ENCODE measurements around the gene SARS1. TPM values are rescaled to one million over a fixed set of nuclear protein-coding genes. Genes with fewer than 3 reads are reported as not detected.

The SARS1 gene
- total and polyA plus RNA-seq, 4 donors: 118 to 212 (median 147) TPM

DNA sequence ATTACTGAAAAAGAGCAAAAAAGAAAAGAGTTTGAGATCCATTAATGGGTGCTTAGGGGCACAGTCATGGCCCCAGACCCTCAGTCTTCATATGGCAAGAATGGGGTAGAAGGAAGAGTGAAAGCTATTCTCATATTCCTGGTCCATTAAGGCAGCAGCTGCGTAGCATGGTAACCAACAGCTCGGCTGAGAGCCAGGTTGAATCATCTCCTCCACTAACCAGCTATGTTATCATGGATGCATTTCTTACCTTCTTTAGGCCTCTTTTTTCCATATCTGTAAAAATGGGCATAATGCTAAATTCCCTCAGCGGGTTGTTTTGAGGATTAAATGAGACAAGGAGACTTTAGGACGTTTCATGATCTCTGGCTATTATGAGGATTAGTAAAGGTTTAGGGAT lies 15.0 kb upstream of the SARS1 start:
- Histone ChIP-seq H3K36me3 (ENCODE audit: control insufficient read depth in 4 of 4, insufficient read depth in 4 of 4, low read length in 4 of 4) (no peaks in the 10 kb centered on the region), H3K9ac (ENCODE audit: insufficient read depth in 1 of 2, low read length in 2 of 2) (no peak overlapping the region), H3K27me3 (ENCODE audit: control insufficient read depth in 3 of 3, insufficient read depth in 3 of 3, low read length in 2 of 3) (no peaks in the 10 kb centered on the region), H3K27ac (ENCODE audit: low read depth in 1 of 2, low read length in 1 of 2) (no peak overlapping the region), H3K4me3 (no peak overlapping the region), H3K9me3 (ENCODE audit: control insufficient read depth in 4 of 4, insufficient read depth in 3 of 4, low read length in 3 of 4) (no peaks in the 10 kb centered on the region), H3K4me1 (ENCODE audit: control insufficient read depth in 5 of 5, insufficient read depth in 5 of 5, low read length in 5 of 5) (peaks cover 0 to 21% (median 6%) of the 10 kb centered on the region in 5 donors)
- no peak for DNase-seq
- no peak for ATAC-seq (ENCODE audit: insufficient read depth, low FRiP score)
- TF ChIP-seq, protein P1, sequence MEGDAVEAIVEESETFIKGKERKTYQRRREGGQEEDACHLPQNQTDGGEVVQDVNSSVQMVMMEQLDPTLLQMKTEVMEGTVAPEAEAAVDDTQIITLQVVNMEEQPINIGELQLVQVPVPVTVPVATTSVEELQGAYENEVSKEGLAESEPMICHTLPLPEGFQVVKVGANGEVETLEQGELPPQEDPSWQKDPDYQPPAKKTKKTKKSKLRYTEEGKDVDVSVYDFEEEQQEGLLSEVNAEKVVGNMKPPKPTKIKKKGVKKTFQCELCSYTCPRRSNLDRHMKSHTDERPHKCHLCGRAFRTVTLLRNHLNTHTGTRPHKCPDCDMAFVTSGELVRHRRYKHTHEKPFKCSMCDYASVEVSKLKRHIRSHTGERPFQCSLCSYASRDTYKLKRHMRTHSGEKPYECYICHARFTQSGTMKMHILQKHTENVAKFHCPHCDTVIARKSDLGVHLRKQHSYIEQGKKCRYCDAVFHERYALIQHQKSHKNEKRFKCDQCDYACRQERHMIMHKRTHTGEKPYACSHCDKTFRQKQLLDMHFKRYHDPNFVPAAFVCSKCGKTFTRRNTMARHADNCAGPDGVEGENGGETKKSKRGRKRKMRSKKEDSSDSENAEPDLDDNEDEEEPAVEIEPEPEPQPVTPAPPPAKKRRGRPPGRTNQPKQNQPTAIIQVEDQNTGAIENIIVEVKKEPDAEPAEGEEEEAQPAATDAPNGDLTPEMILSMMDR (IDR thresholded peaks at IDR 0.05; ENCODE audit: control extremely low read depth, extremely low read depth): no peak
- 93 to 94% methylated on average over 4 of the region's 4 CpGs for WGBS, 2 donors

DNA sequence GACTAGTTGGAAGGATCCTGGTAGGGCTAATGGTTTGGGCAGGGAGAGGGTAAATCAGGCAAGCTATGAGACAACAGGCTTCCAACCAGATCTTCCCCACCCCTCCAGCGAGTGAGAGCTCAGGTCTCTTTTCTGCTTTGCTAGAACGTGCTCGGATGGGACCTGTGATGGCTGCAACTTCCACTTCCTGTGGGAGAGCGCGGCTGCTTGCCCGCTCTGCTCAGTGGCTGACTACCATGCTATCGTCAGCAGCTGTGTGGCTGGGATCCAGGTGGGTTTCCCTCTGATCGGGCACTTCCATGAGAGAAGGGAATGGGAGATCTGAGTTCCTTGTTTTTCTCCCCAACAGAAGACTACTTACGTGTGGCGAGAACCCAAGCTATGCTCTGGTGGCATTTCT lies 14.0 kb upstream of the SARS1 start:
- 42 to 58% methylated on average over 10 of the region's 10 CpGs for whole genome bisulfite sequencing, 2 donors
- DNase-seq (no peak), ATAC-seq (ENCODE audit: insufficient read depth, low FRiP score) (no peak)
- no peaks in the 10 kb centered on the region for H3K9me3 ChIP-seq (ENCODE audit: control insufficient read depth in 4 of 4, insufficient read depth in 3 of 4, low read length in 3 of 4)
- no peaks in the 10 kb centered on the region for H3K27me3 ChIP-seq (ENCODE audit: control insufficient read depth in 3 of 3, insufficient read depth in 3 of 3, low read length in 2 of 3)
- no peak overlapping the region for H3K27ac ChIP-seq (ENCODE audit: low read depth in 1 of 2, low read length in 1 of 2)
- no peak overlapping the region for H3K4me3 ChIP-seq
- H3K4me1 ChIP-seq (ENCODE audit: control insufficient read depth in 5 of 5, insufficient read depth in 5 of 5, low read length in 5 of 5): peaks cover 0 to 15% (median 6%) of the 10 kb centered on the region in 5 donors
- TF ChIP-seq, protein P1 (IDR thresholded peaks at IDR 0.05; ENCODE audit: control extremely low read depth, extremely low read depth): no peak
- H3K36me3 ChIP-seq (ENCODE audit: control insufficient read depth in 4 of 4, insufficient read depth in 4 of 4, low read length in 4 of 4): no peaks in the 10 kb centered on the region
- no peak overlapping the region for H3K9ac ChIP-seq (ENCODE audit: insufficient read depth in 1 of 2, low read length in 2 of 2)

DNA sequence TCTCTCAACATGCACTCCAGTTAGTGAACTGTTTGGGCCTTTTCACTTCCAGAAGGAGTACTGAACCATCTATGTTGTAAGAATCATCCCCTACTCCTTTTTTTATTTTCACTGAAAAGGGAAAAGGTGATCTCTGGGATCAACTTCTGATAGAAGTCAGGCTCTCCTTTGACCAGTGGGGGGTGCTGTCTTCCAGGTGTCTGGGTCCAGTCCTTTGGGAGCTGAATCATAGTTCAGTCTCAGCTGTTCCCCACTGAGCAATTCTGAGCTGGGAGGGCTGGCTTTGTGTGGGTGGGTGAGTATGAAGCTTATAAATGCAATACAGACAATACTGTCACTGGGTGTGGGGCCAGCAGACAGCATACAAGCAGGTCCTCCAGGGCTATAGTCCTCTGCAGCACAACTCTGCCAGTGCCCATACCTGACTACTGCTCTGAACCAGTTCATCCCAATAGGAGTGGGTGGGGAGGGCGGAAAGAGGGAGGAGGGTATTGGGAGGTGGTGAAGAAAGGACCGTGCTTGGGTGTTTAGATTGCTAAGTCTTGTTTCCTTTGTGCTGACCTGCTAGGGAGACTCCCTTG lies 12.5 kb upstream of the SARS1 start:
- no peak for ATAC-seq (ENCODE audit: insufficient read depth, low FRiP score)

More for the DNA sequence above, 12.5 kb upstream of the SARS1 start:
- H3K9ac ChIP-seq (ENCODE audit: insufficient read depth in 1 of 2, low read length in 2 of 2): no peak overlapping the region
- no peaks in the 10 kb centered on the region for H3K27me3 ChIP-seq (ENCODE audit: control insufficient read depth in 3 of 3, insufficient read depth in 3 of 3, low read length in 2 of 3)
- TF ChIP-seq, protein P1 (IDR thresholded peaks at IDR 0.05; ENCODE audit: control extremely low read depth, extremely low read depth): peak; percentile 18
- no peak overlapping the region for H3K27ac ChIP-seq (ENCODE audit: low read depth in 1 of 2, low read length in 1 of 2)
- DNase-seq: peak in 1 of 3 donors; percentile 32
- no peaks in the 10 kb centered on the region for H3K9me3 ChIP-seq (ENCODE audit: control insufficient read depth in 4 of 4, insufficient read depth in 3 of 4, low read length in 3 of 4)
- H3K36me3 ChIP-seq (ENCODE audit: control insufficient read depth in 4 of 4, insufficient read depth in 4 of 4, low read length in 4 of 4): no peaks in the 10 kb centered on the region
- no peak overlapping the region for H3K4me3 ChIP-seq
- H3K4me1 ChIP-seq (ENCODE audit: control insufficient read depth in 5 of 5, insufficient read depth in 5 of 5, low read length in 5 of 5): peaks cover 0 to 15% (median 6%) of the 10 kb centered on the region in 5 donors
- 62 to 64% methylated on average over 2 of the region's 2 CpGs for WGBS, 2 donors
